GM03348 (cell line): ENCODE data around the gene GC.
"Not testable (repeated sequence)": the region's sequence is repeated elsewhere in the genome, so short reads cannot be mapped to it uniquely, and the experiment has no call there.

ENCODE experiments used
- DNase-seq: peaks from one replicate; pipeline ENCODE4 v3.0.0; 2012; ENCODE audit warnings: low spot score

Gene GC

DNA sequence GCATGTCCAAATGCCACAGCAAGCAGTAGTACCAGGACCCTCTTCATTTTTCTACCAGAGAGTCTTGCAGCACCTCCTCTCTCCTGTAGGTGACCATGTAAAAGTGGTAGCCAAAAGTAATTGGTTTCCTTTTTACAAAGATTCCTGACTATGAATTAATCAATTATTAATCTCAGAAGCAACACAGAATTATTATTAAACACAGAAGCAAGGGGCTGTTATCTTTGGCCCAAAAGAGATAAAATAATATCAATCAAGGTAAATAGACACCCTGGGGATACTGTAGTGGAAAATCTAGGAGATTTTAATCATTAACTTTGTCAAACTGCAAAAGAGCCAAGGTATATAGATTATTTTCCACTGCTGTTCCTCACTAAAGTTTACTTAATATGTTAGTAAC, at the start of gene GC:
Gene GC, minus strand, starts transcription at position 108 of the 400 bp plus-strand sequence. Its CDS starts 61 bp downstream, at position 47.
- no peak for DNase-seq

GRCh38 chr4:71833232-71833900, 49.5 kb upstream of the GC start:
- no peak for DNase-seq

DNA sequence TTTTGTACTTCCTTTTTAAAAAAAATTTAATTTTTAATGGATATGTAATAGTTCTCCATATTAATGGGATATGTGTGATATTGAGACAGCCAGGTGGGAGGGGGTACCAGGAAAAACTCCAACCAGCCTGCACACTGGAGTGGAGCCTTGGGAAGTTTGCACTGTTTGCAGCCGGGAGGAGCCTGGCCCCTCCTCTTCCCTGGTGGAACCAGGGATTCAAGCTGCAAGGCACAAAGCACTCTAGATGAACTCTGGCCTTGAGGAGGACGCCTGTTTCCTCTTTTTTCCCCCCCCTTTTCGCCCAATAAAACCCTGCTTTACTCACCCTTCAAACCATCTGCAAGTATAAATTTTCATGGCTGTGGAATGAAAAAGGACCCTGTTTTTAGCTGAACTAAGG, 48.2 kb upstream of the GC start:
- no peak for DNase-seq

- DNase-seq, result no peak
Observed at GRCh38 chr4:71830497-71831190, 46.8 kb upstream of the GC start.

- no peak for DNase-seq
Observed at GRCh38 chr4:71828470-71828869, 44.6 kb upstream of the GC start.

DNA sequence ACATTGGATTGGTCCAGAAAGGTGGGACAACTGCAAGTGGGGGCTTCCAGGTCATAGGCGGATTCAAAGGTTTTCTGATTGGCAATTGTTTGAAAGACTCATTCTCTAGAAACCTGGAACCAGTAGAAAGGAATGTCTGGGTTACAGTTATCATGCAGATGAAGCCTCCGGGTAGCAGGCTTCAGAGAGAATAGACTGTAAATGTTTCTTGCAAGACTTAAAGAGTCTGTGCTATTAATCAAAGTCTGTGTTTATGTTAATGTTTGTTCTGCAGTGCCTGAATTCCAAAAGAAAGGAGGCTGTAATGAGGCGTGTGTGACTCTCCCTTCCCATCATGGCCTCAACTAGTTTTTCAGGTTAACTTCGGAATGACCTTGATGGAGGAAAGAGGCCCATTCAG, 43.9 kb upstream of the GC start:
- DNase-seq, result no peak

GRCh38 chr4:71816676-71817303, 32.9 kb upstream of the GC start:
- no peak for DNase-seq

DNA sequence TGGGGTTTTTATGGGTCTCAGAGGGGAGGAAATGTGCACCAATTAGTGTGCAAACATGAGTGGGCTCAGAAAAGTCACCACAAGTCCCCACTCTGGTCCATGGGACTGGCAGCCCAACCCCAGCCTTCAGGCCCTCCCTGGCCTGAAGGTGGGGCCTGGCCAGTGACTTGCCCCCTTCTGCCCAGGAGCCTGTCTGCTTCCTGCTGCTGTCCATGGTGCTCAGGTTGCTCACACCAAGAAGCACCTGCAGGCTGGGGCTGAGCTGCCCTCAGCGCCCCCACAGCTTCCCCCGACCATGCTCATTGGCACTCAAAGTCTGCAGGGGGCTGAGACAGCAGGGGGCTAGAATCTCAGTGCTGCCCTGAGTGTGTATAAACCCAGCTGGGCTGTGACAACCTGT, 30.6 kb upstream of the GC start:
- no peak for DNase-seq

DNA sequence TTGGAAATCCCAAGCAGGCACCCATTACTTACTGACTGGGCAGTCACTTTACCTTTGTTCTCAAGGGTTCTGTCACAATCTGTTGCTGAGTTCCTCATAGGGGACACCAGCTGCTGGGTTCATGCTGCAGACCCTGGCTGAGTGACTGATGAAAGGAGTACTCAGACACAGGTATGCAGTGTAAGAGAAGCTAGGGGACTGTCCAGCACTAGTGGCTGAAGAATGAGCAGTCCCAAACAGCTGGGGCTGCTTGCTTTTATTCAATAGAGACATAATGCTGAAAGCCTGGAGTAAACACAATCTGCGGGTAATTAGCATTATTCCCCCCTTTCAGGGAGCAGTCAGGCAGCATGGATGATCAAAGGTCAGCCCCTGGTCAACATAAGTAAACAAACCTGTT, 25.9 kb upstream of the GC start:
- DNase-seq, result not testable (repeated sequence)

DNA sequence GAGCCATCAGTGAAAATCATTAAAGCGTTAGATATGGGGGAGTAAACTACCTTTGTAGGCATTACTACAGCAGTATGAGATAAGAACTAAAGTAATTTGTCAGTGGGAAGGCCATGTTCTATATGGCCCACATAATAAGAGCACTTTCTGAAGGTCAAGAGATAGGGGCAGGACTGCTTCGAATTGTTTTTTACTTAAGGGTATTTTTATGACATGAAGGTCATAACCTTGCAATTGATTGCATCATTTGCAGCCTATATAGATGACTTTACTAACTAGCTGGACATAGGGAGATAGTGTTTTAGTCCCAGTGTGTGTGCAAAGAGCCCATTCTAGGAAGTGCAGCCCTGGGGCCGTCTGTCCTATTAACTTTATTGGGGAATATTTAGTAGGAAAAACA, 23.6 kb upstream of the GC start:
- DNase-seq, result no peak

DNA sequence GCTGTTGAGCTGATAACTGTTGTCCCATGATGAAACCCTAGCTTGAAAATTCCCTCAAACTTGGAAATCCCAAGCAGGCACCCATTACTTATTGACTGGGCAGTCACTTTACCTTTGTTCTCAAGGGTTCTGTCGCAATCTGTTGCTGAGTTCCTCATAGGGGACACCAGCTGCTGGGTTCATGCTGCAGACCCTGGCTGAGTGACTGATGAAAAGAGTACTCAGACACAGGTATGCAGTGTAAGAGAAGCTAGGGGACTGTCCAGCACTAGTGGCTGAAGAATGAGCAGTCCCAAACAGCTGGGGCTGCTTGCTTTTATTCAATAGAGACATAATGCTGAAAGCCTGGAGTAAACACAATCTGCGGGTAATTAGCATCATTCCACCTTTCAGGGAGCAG, 21.4 kb upstream of the GC start:
- DNase-seq, result not testable (repeated sequence)

DNA sequence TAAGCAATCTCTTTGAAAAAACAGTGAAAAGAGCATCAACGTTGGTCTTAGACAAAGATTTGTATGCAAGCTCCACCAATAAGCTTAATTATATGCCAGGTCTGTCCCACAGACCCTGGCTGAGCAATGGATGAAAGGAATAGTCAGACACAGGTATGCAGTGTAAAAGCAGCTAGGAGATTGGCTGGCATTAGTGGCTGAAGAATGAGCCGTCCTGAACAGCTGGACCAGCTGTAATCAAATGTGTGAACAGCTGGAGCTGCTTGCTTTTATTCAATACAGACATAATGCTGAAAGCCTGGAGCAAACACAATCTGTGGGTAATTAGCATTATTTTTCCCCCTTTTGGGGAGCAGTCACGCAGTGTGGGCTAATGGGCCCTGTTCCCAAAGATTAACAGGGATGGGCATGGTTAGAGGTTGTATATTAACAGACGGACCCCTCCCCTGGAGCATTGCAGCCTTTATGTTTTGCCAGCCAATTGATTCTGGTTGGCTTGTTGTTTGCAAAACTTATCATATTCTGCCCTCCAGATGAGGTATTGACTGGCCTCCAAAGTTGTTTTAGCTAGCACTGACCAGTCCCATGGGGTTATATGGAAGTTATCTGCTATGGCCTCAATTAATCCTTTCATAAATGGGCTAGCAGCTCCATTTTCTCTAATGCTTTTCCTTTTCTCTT, 20.3 kb upstream of the GC start:
- DNase-seq, result not testable (repeated sequence)

- no peak for DNase-seq
Observed at GRCh38 chr4:71785959-71786358, 2.1 kb upstream of the GC start.

GRCh38 chr4:71784569-71785197, 804 bp upstream of the GC start:
- DNase-seq, result no peak

DNA sequence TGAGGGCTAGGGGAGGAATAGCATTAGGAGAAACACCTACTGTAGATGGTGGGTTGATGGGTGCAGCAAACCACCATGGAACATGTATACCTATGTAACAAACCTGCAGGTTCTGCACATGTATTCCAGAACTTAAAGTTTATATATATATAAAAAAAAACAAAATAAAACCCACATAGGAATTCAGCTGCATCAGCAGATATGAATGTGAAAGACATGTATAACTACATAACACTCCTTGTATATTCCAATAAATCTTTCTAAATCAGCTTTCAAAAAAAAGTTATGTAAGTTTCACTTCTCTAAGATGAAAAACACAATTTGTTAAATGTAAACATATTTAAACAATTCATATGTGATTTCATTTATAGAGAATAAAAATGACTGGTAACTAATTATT, 6.0 kb downstream of the GC start:
- DNase-seq, result no peak

- DNase-seq, result no peak
Observed at GRCh38 chr4:71775449-71775848, 8.4 kb downstream of the GC start.

DNA sequence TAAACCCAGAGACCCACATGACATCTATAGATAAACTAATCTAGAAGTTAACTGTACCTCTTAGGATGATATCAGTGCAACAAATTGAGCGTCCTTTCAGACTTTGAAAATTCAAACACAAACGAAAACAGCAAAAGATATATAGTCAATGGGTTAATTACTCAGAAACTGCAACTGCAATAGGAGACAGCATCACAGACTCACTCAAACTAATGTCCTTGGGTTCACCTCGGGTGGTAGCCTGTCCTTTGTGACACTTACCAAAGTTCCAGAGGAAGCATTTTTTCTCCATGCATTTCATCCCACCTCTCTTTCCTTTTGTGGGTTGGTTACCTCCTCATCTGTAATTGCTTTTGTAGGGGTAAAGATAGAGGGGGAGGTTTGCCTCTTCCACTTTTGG, 9.7 kb downstream of the GC start:
- DNase-seq, result no peak

DNA sequence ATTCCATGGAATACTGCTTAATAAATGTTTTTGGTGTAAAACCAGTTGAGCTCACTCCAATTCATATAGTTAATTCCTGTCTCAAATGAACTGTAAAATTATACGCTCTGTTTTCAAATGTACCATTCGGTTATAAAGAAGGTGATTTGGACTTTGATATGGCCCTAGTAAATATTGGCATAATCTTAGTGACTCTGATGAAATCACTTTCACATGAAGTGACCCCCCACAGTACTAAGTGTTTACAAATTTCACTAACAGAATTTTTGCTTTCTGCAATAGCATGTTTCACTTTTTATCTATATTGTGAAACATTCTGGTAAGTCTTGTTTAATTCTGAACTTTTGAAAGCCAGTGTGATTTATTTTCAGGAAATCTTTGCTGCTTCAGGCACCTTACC, 10.9 kb downstream of the GC start:
- DNase-seq, result no peak

DNA sequence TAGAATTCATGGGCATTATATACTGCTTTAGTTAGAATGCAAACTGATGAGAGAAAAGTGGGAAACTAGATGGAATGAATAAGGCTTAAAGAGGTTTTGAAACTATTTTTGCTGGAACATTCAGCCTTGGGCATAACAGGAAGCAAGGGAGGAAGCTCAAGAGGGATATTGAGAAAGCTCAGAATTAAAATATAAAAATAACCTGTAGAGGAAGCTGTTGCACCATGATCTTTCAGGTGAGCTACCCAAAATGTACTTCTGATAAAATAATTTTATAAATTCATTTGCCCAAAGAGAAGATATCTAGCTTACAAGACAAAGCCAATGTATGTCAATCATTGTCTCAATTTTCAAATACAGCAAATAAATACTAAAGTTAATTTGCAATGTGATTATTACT, 11.3 kb downstream of the GC start:
- no peak for DNase-seq

GRCh38 chr4:71771613-71772012, 12.3 kb downstream of the GC start:
- no peak for DNase-seq

DNA sequence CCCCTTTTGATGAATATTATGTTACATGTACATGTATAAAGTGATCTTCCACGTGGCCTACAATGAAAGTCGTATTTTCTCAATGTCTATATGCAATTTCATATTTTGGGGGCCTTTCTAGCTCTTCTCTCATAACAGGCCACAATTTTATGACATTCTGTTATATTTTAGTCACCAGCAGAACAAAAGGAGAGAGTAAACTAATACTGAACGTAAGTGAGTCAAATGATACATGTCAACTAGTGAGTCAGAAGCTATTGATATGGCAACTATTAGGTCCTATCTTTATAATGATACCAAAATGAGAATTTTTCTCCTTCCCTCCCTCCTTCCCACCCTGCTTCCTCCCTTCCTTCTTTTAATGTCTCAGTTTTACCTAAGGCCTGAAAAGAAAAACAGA, 14.4 kb downstream of the GC start:
- DNase-seq, result no peak

GRCh38 chr4:71768123-71768522, 15.8 kb downstream of the GC start:
- DNase-seq, result no peak
